Stimulated activated CD8-positive, alpha-beta memory T cell treated with anti-CD3 and anti-CD28 coated beads, Interleukin-7, amount 100 ng/mL, for 1 hour (primary cell): ENCODE measurements around the gene TRMT1.
"Not testable (repeated sequence)": the region's sequence is repeated elsewhere in the genome, so short reads cannot be mapped to it uniquely, and the experiment has no call there.

ENCODE experiments used
- DNase-seq, 2 donors: peaks; one replicate each; pipeline ENCODE4 v3.0.0-alpha.2; 2020; ENCODE audit warnings: low read depth in 2 of 2

Gene TRMT1

DNA sequence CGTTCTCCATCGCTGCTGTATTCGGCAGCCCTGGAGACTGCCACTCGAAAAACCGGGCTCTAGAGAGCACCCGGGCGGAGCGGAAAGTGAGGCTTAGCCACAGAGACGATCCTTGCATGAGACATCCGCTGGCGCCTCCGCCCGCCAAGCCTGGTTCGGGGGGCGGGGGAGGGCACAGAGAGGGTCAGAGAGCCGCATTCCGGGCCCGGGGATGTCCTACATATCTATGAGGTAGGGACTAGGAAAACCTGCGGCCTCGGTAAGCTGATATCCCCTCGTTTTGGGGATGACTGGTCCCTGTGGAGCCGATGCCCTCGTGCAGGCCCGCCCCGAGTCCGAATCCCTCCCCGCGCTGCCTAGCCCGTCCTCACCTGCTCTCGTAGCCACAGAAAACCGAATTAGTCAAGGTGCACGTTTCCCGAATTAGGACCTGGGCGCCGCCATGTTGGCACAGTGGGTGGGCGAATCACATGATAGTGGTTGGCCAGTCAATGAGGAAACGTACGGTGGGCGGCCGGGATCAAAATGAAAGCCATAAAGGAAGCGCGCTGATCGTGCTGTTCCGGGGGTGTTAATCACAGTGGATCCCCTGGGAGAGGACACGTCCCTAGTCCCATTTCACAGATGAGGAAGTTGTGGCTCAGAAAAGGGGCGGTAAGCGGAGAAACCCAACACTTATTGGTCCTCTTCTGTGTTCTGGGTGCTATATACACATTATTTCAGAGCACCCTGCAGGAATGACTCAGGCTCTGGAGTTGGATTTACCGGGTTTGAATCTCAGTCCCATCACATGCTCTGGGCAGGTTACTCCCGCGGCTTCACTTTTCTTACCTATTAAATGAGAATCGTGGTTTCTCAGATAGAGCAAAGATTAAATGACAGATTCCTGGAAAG is at the start of gene TRMT1:
TRMT1 (minus strand) TSS at position 459 of the 894 bp plus-strand sequence; CDS start at position 118, 341 bp downstream.
- peak; percentile 74 to 77 for DNase-seq

DNA sequence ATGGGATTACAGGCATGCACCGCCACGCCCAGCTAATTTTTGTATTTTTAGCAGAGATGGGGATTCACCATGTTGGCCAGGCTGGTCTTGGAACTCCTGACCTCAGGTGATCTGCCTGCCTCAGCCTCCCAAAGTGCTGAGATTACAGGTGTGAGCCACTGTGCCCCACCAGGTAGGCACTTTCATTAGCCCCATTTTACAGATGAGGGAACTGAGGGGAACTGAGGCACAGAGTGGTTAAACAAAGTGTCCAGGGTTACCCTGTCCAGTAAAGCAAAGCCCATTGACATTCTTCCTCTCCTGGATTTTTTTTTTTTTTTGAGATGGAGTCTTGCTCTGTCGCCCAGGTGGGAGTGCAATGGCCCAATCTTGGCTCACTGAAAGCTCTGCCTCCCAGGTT is 49.6 kb upstream of the TRMT1 start:
- DNase-seq: not testable (repeated sequence)

DNA sequence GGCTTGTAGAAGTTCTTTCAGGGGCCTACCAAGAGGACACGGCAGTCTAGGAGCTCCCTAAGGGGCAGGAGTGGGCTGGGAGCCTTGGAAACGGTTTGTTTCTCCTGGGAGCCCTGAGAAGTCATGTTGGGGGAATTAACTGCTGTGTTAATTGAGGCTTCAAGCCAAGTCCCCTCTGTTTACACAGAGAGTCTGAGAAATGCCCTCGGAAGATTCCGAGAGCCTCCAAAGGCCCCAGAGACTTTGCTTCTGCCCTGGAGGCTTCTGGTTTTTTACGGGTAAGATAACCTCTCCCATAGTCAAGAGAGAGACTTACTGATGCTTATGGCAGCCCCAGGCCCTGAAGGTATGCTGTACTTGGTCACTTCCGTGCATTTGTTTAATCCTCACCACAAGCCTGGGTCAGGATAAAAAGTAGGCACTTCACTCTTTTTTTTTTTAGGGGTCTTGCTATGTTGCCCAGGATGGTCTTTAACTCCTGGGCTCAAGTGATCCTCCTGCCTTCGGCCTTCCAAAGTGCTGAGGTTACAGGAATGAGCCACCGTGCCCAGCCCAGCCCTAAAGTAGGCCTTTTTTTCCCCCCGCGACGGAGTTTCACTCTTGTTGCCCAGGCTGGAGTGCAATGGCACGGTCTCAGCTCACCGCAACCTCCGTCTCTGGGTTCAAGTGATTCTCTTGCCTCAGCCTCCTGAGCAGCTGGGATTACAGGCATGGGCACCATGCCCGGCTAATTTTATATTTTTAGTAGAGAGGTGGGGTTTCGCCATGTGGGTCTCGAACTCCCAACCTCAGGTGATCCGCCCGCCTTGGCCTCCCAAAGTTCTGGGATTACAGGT is 48.8 kb upstream of the TRMT1 start:
- DNase-seq: no peak

DNA sequence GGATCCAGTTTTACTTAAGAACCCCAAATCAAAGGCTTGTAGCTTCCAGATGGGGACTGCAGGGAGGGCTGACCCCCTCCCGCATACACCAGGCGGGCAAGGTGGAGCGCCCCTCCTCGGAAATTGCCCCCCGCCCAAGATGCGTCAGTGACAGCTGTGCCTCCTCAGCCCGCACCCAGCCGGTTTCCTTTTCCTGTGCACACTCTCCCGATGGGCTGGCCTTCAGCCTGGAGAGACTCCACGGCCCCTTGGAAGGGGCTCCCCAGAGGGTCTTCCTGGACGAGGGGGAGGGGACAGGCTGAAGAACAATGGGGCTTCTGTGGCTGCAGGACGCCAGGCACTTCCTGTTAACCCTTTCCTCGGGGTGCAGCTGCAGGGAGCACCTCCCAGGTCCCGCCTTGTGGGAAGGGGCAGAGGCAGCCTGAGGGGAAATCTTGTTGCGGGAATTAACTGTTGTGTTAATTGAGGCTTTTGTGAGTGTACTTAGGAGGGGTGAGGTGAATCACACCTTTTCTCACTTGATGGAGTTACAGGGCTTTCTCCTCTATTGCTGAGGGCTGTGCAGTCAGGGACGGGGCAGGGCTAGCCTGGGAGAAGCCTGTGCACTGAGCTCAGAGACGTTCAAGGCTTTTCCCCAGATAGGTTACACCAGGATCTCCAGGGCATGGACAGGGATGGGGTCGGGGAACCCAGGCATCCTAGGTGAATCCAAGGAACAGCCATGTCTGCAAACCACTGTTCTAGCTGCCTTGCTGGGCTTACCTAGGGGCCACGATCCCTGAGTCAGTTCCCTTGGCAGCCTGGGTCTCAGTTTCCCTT is 48.0 kb upstream of the TRMT1 start:
- DNase-seq: no peak

DNA sequence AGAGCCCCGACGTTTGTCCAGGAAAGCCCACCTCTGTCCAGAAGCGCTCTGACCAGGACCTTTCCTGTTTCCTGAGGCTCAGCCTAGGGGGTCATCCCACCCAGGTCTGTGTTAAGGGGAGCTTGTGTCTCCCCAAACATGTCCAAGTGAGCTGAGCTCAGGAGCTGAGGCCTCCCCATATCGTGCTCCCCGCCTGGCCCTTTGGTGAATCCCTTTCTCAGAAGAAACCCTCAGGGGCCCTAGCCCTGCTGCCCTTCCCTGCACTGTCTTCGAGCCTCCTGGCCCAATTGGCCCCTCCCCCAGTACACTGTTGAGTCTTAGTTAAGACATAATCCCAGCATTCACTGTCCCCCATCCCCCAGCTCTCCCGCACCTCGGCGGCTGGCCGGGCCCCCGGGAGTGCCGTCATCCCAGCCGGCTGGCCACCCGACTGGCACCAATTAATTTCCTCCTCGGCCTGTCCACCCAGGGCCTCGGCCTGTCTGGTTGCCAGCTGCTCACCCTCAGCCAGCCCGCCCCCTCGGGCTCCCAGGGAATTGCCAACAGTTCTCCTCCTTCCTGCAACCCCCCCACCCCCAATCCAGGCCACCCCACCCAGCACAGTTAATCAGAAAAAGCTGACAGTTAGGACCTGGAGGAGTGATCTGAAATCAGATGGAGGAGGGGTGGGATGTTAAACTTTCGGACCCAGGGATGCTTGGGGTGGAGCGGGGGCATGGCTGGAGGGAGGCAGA is 47.2 kb upstream of the TRMT1 start:
- no peak for DNase-seq

DNA sequence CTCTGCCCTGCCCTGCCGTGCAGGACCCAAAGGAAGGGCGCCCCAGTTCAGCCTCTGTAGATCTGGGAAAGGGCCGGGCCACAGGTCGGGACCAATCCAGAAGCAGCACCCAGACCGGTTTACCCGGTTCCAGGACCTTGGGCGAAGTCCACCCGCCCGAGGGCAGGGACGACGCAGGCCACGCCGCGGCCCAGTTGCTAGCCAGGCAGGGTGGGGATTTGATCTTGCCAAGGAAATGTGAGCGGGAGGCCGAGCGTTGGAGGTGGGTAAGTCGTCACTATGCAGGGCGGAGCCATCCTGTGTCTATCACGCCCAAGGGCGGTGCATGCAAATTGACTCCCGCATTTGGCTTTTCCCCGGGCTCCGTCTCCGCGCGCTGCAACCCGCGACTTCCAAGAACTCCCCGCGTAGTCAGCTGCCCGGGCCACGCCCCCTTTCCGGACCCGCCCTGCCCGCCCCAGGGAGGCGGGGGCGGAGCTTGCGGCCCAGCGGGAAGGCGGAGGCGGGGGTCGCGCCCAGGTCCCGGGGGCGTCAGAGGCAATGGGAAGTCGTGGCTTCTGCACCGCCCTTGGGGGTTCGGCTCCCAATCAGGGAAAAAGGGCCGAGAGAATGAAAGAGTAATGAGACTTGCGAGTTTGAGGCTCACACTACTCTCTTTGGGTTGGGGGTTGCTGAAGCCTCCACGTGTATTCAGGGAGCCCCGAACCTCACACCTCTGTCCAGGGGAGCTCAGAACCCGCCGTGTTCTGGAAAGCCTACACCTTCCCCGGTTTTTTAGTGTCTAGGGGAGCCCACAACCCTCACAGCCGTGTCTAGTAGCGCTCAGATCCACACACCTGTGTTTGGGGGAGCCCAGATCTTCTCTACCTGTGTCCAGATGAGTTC is 46.4 kb upstream of the TRMT1 start:
- DNase-seq: peak; percentile 71 to 75

DNA sequence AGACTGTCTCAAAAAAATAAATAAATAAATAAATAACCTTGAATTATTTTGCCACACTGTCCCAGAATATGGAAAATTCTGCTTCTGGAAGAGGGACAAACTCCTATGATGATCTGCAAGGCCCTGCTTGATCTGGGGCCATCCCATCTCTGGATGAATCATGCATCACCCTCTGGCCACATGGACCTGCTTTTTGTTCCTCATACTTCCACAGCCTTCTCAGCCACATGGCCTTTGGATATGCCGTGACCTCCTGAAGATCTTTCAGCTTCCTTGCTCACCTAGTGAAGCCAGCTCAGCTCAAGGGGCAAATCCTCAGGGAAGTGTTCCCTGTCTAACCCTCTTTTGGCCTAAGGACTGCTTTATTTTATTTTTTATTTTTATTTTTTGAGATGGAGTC is 44.0 kb upstream of the TRMT1 start:
- DNase-seq: no peak

DNA sequence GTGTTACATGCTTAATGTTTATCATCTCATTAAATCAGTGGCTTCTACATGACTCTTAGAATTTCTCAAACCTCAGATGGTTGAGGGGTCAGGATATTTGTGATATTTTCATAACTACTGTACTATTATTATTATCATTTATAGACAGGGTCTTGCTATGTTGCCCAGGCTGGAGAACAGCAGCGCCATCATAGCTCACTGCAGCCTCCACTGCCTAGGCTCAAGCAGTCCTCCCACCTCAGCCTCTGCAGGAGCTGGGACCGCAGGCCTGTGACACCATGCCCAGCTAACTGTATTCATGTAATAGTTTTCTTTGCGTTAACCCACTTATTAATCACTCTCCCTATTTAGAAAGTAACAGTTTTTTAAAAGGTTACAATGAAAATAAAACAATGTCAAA is 43.2 kb upstream of the TRMT1 start:
- no peak for DNase-seq

DNA sequence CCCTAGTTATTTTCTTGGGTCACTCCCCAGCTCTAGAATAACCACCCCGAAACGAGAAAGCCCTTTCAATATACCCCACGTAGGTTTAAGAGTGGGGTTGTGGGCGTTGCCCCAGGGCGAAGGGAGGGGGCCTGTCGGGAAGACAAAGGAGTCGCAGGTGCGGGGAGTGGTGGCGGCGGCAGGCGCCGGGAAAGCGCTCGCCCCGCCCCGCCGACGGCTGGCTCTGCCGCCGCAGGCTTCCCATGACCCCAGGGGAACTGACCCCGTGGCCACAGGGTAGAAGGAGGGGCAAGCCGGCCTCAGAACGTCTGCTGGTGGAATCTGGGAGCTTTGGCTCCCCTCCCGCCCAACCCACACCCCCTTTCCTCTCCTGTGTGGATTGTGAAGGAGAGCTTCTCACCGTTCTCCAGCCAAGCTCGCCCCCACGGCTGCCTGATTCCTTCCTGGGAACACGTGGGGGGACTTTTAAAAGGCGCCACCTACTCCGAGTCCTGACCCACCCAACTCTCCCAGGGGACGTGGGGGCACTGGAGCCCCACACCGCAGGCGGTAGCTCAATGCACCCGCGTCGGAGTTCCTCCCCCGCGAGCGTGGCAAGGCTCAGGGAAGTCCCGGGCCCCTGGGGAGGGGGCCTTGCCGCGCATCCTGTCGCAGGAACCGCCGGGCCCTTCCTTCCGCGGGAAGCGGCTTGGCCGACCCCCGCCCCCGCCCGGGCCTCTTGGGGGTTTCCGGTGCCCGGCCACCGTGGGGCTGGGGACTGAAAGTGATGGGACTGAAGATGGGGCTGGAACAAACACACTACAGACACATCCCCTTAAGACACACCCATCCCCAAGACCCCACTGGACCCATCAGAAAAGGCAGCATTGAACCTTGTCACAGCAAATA is 39.2 kb upstream of the TRMT1 start:
- no peak for DNase-seq

DNA sequence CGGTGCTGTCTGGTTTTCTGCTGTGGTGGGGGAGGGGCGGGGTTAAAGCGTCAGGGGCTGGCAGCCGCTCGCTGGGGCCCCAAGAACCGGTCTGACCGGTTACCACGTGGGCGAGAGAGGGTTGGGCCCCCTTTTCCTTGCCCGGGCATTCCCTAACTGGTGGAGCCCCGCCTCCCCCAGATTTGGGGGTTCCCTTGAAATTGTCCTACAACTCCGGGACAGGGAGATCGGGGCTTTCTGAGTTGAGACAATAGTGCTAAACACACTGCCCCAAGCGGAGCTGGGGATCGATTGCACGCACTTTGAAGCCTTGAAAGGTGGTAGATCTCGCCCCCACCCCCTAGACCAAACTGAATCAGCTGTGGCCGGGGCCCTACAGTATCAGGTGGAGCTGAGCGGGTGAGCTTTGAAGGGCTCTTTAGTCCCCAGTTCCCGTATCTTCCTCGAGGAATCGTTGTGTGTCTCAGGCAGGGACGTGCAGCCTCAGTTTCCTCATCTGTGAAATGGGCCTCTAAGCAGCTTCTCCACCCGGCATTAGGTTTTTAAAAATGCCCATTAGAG is 38.5 kb upstream of the TRMT1 start:
- DNase-seq: peak in 1 of 2 donors; percentile 66

DNA sequence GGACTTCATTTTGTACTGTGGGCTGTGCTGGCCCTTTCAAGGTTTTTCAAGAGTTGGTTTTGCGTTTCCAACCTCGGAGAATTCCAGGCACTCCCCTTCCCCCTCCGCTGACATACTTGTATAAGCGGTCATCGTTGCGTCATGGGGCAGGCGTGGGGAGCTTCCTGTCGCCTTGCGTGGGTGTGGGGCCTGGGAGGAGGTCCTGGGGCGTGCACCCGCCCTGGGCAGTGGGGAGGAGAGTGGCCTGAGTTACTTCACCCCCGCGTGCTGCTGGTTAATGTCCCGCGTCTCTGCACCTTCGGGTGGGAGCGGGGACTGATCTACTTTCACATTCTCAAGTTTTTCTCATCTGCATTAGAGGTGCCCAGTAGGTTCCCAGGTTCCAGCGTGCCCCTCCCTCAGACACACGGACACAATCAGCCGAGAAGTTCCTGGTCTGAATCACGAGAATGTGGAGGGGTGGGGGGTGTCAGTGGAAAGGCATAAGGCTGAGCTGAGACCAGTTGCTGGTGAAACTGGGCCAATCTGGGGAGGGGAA is 37.8 kb upstream of the TRMT1 start:
- no peak for DNase-seq

DNA sequence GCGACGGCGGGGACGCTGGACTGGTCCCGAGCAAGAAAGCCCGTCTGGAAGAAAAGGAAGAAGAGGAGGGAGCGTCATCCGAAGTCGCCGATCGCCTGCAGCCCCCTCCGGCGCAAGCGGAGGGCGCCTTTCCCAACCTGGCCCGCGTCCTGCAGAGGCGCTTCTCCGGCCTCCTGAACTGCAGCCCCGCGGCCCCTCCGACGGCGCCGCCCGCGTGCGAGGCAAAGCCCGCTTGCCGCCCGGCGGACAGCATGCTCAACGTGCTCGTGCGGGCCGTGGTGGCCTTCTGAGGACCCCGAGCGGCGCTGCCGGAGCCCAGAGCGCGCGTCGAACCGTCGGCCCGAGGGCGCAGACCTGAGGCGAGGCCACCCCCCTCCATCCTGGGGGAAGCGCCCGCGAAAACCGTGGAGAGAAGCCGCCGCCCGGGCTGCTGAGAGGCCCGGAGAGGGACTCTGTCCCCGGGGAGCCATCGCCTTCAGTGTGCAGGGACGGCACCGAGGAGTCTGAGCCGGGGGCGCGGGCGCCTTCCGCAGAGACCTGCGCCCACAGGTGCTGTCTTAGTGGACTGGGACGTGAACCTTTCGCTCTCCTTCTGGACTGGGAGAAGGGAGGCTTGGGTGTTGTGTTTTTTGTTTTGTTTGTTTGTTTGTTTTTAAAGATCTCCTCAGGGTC is 37.2 kb upstream of the TRMT1 start:
- DNase-seq: no peak

DNA sequence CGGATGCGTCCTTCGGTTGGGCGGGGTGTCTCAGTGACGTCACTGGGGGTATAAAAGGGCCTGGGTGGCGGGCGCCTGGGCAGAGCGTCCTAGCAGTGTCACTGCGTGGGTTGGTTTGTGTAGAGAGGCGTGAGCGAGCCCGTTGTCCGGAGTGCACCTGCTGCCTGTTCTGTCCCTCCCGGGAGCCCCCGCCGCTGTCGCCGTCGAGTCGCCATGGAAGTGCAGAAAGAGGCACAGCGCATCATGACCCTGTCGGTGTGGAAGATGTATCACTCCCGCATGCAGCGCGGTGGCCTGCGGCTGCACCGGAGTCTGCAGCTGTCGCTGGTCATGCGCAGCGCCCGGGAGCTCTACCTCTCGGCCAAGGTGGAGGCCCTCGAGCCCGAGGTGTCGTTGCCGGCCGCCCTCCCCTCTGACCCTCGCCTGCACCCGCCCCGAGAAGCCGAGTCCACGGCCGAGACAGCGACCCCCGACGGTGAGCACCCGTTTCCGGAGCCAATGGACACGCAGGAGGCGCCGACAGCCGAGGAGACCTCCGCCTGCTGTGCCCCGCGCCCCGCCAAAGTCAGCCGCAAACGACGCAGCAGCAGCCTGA is 36.5 kb upstream of the TRMT1 start:
- DNase-seq: peak; percentile 95 to 98

DNA sequence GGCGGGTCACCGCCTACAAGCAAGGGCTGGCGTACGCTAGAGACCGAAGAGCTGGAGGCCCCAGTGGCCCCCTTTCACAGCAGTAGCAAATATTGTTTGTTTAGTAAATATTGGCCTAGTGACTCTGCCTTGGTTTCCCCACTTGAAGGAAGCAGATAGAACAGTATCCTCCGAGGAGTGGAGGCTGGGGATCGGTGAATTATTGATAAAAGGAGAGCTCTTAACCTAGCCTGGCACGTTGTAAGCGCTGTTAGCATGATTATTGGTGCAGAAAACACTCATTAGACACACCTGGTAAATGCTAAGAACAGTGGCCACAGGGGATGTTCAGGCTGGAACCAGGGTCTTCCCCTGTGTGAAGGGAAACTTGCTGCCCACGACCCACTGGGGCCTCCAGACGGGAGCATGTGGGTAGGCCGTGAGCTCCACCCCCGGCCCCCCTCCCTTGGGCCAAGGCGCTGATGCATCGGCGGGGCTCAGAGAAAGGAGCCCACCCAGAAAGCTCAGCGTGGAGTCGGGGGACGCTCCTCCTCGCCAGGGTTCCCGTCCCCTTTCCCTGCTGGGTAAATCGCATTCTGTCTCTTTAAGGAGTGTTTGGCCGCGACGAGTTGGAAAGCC is 35.9 kb upstream of the TRMT1 start:
- DNase-seq: no peak

DNA sequence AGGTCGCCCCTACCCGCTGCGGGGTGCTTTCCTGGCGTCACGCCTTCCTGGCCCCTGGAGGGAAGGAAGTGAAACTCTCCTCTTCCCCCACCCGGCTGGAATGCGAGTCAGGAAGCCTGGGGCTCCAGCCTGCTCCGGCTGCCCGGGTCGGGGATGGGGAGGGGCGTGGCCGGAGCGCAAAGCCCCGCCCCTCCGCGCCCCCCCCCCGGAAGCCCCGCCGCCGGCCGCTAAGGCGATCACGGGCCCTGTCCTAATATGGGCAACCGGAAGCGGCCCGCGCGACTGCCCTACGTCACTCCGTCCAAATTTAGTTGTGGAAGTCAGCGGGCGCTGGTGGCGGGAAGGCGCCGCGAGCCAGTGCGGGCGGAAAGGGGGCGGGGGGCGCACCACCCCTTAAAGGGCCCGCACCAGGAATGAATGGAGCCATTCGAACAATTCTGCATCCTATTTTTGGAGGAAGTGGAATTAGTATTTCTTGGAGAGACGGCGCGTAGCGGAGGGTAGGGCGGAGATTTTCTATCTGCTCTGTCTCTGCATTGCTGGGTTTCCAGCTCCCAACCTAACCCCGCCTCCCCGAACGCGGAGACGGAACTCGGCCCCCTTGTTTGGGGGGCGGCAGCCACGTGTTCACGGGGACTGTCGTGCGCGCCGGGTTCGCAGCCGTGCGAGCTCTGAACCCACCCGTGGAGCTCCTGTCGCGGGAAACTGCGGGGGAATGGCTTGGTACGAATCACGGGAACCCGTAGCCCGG is 35.2 kb upstream of the TRMT1 start:
- DNase-seq: peak; percentile 91 to 93

DNA sequence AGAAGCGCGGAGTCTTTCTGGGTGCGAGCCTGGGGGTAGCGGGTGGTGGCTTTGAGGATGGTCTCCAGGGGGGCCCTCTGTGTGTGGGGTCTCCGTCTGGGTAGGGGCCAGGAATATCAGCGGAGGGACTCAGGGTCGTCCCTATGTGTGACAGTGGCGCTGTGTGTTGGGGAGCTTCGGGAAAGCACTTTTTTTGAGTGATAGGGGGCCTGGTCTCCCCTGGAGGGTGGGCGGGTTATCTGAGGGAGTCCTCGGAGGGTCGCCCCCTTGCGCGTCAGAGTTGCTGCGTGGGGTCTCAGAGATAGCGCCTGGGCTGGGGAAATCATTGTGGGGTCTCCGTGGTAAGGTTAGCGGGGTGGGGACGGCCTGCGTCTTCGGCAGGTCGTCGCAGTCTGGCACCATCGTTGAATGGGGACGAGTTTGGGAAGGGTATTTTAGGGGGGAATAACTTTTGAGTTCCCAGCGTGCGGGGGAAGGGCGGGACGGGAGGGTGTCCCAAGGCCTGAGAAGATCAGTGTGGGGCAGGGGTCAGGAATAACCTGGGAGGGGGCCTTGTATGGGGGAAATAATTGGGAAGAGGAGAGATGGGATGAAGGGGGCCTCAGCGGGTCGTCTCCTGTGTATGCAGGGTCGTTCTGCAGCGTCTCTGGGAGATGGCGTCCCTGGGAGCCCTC is 34.5 kb upstream of the TRMT1 start:
- no peak for DNase-seq
